Adrenal gland (tissue), 5 donors: ENCODE data around the gene NUFIP1.

Experiments used
- POLR2A ChIP-seq, 2 donors: fragments of 450-650 bp; IDR thresholded peaks; one replicate each; pipeline ENCODE4 v1.6.1; 2017; ENCODE audit warnings: antibody characterized with exemption in 2 of 2, mild to moderate bottlenecking in 2 of 2, moderate library complexity in 1 of 2
- TF ChIP-seq, protein P1 (sequence below), 6 experiments: fragments of 450-650 bp in 4 of 6; fragments of 200-600 bp in 2 of 6; sonication (generic) in 1 of 6; IDR thresholded peaks; 1 replicate in 5 of 6; 2 replicates in 1 of 6; pipeline versions ENCODE4 v1.5.1 to v1.8.0; 2016 to 2021; ENCODE audit warnings: antibody characterized with exemption in 6 of 6, mild to moderate bottlenecking in 2 of 6, moderate library complexity in 1 of 6
- donor health status: DM: no; HTN: no; CAD: no.

DNA sequence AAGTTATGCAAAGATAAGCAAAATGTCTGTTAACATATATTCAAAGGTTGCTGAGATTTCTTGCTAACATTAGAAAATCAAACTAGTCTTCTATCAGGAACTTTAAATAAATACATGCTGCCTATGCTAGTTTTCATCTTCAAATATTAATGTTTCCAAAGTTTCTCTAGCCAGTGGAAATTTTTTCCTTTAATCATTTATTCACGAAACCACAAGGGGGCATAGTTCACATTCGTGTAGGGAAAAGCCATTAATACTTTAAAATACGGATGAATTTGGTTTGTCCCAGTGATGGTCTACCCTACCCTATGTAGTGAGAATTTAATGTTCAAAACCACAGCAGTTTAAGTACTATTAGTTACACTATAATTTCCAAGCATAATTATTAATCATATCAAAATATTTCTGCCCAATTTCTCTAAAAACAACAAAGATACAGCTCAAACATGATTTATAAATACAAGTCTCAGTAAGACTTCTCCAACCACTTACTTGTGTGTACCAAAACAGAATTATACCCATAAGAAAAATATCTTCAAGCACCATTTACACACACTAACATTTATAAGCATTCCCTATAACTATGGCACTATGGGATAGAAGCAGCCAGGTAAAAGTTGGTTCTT is 16.2 kb downstream of the NUFIP1 start:
- TF ChIP-seq, protein P1, sequence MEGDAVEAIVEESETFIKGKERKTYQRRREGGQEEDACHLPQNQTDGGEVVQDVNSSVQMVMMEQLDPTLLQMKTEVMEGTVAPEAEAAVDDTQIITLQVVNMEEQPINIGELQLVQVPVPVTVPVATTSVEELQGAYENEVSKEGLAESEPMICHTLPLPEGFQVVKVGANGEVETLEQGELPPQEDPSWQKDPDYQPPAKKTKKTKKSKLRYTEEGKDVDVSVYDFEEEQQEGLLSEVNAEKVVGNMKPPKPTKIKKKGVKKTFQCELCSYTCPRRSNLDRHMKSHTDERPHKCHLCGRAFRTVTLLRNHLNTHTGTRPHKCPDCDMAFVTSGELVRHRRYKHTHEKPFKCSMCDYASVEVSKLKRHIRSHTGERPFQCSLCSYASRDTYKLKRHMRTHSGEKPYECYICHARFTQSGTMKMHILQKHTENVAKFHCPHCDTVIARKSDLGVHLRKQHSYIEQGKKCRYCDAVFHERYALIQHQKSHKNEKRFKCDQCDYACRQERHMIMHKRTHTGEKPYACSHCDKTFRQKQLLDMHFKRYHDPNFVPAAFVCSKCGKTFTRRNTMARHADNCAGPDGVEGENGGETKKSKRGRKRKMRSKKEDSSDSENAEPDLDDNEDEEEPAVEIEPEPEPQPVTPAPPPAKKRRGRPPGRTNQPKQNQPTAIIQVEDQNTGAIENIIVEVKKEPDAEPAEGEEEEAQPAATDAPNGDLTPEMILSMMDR (IDR thresholded peaks at IDR 0.05) = peak; percentile 51 to 72 (median 56)
- no peak for TF ChIP-seq POLR2A (IDR thresholded peaks at IDR 0.05)
